ENCODE results near the gene VSIG8.

VSIG8 gene

GRCh38 chr1:159895836-159896545 lies 33.5 kb upstream of the VSIG8 start:
- no peaks in the 10 kb centered on the region for H3K36me3 ChIP-seq (ENCODE audit: insufficient read depth, low read length)
- no peak overlapping the region for H3K4me3 ChIP-seq (ENCODE audit: low read length)
- no peaks in the 10 kb centered on the region for H3K9me3 ChIP-seq (ENCODE audit: low read length)
- H3K4me1 ChIP-seq (ENCODE audit: insufficient read depth, low read length), result peaks cover 5% of the 10 kb centered on the region
- peaks cover 20% of the 10 kb centered on the region for H3K27me3 ChIP-seq (ENCODE audit: insufficient read depth, low read length)
- H2AFZ ChIP-seq (ENCODE audit: low read depth, low read length), result no peak overlapping the region

GRCh38 chr1:159895286-159895685 lies 32.8 kb upstream of the VSIG8 start:
- Histone ChIP-seq H3K4me1 (ENCODE audit: insufficient read depth, low read length) (peaks cover 4% of the 10 kb centered on the region), H3K4me3 (ENCODE audit: low read length) (no peak overlapping the region), H3K36me3 (ENCODE audit: insufficient read depth, low read length) (no peaks in the 10 kb centered on the region), H3K27me3 (ENCODE audit: insufficient read depth, low read length) (peaks cover 14% of the 10 kb centered on the region), H3K9me3 (ENCODE audit: low read length) (no peaks in the 10 kb centered on the region), H2AFZ (ENCODE audit: low read depth, low read length) (no peak overlapping the region)

- H3K27me3 ChIP-seq (ENCODE audit: insufficient read depth, low read length), result peaks cover 14% of the 10 kb centered on the region
- H3K9me3 ChIP-seq (ENCODE audit: low read length), result no peaks in the 10 kb centered on the region
- no peak overlapping the region for H3K4me3 ChIP-seq (ENCODE audit: low read length)
- no peak overlapping the region for H2AFZ ChIP-seq (ENCODE audit: low read depth, low read length)
- H3K4me1 ChIP-seq (ENCODE audit: insufficient read depth, low read length), result no peaks in the 10 kb centered on the region
- no peaks in the 10 kb centered on the region for H3K36me3 ChIP-seq (ENCODE audit: insufficient read depth, low read length)
These were observed 30.5 kb upstream of the VSIG8 start for GRCh38 chr1:159892944-159893343.

- Histone ChIP-seq H3K4me3 (ENCODE audit: low read length) (no peak overlapping the region), H3K9me3 (ENCODE audit: low read length) (no peaks in the 10 kb centered on the region), H3K27me3 (ENCODE audit: insufficient read depth, low read length) (peaks cover 14% of the 10 kb centered on the region), H3K4me1 (ENCODE audit: insufficient read depth, low read length) (no peaks in the 10 kb centered on the region), H3K36me3 (ENCODE audit: insufficient read depth, low read length) (no peaks in the 10 kb centered on the region), H2AFZ (ENCODE audit: low read depth, low read length) (no peak overlapping the region)
These were observed 29.1 kb upstream of the VSIG8 start for GRCh38 chr1:159891275-159892157.

- H3K36me3 ChIP-seq (ENCODE audit: insufficient read depth, low read length), result no peaks in the 10 kb centered on the region
- peaks cover 12% of the 10 kb centered on the region for H3K27me3 ChIP-seq (ENCODE audit: insufficient read depth, low read length)
- H3K9me3 ChIP-seq (ENCODE audit: low read length), result no peaks in the 10 kb centered on the region
- no peak overlapping the region for H2AFZ ChIP-seq (ENCODE audit: low read depth, low read length)
- H3K4me1 ChIP-seq (ENCODE audit: insufficient read depth, low read length), result no peaks in the 10 kb centered on the region
- no peak overlapping the region for H3K4me3 ChIP-seq (ENCODE audit: low read length)
These were observed 27.9 kb upstream of the VSIG8 start for GRCh38 chr1:159890390-159890789.

- H2AFZ ChIP-seq (ENCODE audit: low read depth, low read length), result no peak overlapping the region
- H3K4me3 ChIP-seq (ENCODE audit: low read length), result no peak overlapping the region
- no peaks in the 10 kb centered on the region for H3K9me3 ChIP-seq (ENCODE audit: low read length)
- H3K36me3 ChIP-seq (ENCODE audit: insufficient read depth, low read length), result no peaks in the 10 kb centered on the region
- peaks cover 10% of the 10 kb centered on the region for H3K27me3 ChIP-seq (ENCODE audit: insufficient read depth, low read length)
- H3K4me1 ChIP-seq (ENCODE audit: insufficient read depth, low read length), result no peaks in the 10 kb centered on the region
These were observed 27.4 kb upstream of the VSIG8 start for GRCh38 chr1:159889821-159890252.

- Histone ChIP-seq H2AFZ (ENCODE audit: low read depth, low read length) (no peak overlapping the region), H3K4me1 (ENCODE audit: insufficient read depth, low read length) (no peaks in the 10 kb centered on the region), H3K9me3 (ENCODE audit: low read length) (no peaks in the 10 kb centered on the region), H3K36me3 (ENCODE audit: insufficient read depth, low read length) (no peaks in the 10 kb centered on the region), H3K27me3 (ENCODE audit: insufficient read depth, low read length) (peaks cover 9% of the 10 kb centered on the region), H3K4me3 (ENCODE audit: low read length) (no peak overlapping the region)
These were observed 26.7 kb upstream of the VSIG8 start for GRCh38 chr1:159889202-159889601.

- Histone ChIP-seq H3K27me3 (ENCODE audit: insufficient read depth, low read length) (peaks cover 10% of the 10 kb centered on the region), H2AFZ (ENCODE audit: low read depth, low read length) (no peak overlapping the region), H3K9me3 (ENCODE audit: low read length) (no peaks in the 10 kb centered on the region), H3K36me3 (ENCODE audit: insufficient read depth, low read length) (no peaks in the 10 kb centered on the region), H3K4me3 (ENCODE audit: low read length) (no peak overlapping the region), H3K4me1 (ENCODE audit: insufficient read depth, low read length) (no peaks in the 10 kb centered on the region)
These were observed 21.8 kb upstream of the VSIG8 start for GRCh38 chr1:159884296-159884695.

GRCh38 chr1:159883134-159883533 lies 20.7 kb upstream of the VSIG8 start:
- no peak overlapping the region for H3K4me3 ChIP-seq (ENCODE audit: low read length)
- no peaks in the 10 kb centered on the region for H3K9me3 ChIP-seq (ENCODE audit: low read length)
- H2AFZ ChIP-seq (ENCODE audit: low read depth, low read length), result no peak overlapping the region
- H3K27me3 ChIP-seq (ENCODE audit: insufficient read depth, low read length), result peaks cover 10% of the 10 kb centered on the region
- H3K36me3 ChIP-seq (ENCODE audit: insufficient read depth, low read length), result no peaks in the 10 kb centered on the region
- no peaks in the 10 kb centered on the region for H3K4me1 ChIP-seq (ENCODE audit: insufficient read depth, low read length)

GRCh38 chr1:159882527-159882862 lies 20.0 kb upstream of the VSIG8 start:
- H2AFZ ChIP-seq (ENCODE audit: low read depth, low read length), result no peak overlapping the region
- peaks cover 10% of the 10 kb centered on the region for H3K27me3 ChIP-seq (ENCODE audit: insufficient read depth, low read length)
- no peaks in the 10 kb centered on the region for H3K9me3 ChIP-seq (ENCODE audit: low read length)
- H3K4me1 ChIP-seq (ENCODE audit: insufficient read depth, low read length), result no peaks in the 10 kb centered on the region
- H3K4me3 ChIP-seq (ENCODE audit: low read length), result no peak overlapping the region
- H3K36me3 ChIP-seq (ENCODE audit: insufficient read depth, low read length), result no peaks in the 10 kb centered on the region

GRCh38 chr1:159881622-159882526 lies 19.4 kb upstream of the VSIG8 start:
- H3K27me3 ChIP-seq (ENCODE audit: insufficient read depth, low read length), result peaks cover 10% of the 10 kb centered on the region
- no peak overlapping the region for H2AFZ ChIP-seq (ENCODE audit: low read depth, low read length)
- H3K4me1 ChIP-seq (ENCODE audit: insufficient read depth, low read length), result no peaks in the 10 kb centered on the region
- H3K36me3 ChIP-seq (ENCODE audit: insufficient read depth, low read length), result no peaks in the 10 kb centered on the region
- no peak overlapping the region for H3K4me3 ChIP-seq (ENCODE audit: low read length)
- H3K9me3 ChIP-seq (ENCODE audit: low read length), result no peaks in the 10 kb centered on the region

- H2AFZ ChIP-seq (ENCODE audit: low read depth, low read length), result no peak overlapping the region
- H3K9me3 ChIP-seq (ENCODE audit: low read length), result no peaks in the 10 kb centered on the region
- no peaks in the 10 kb centered on the region for H3K4me1 ChIP-seq (ENCODE audit: insufficient read depth, low read length)
- no peaks in the 10 kb centered on the region for H3K36me3 ChIP-seq (ENCODE audit: insufficient read depth, low read length)
- peaks cover 10% of the 10 kb centered on the region for H3K27me3 ChIP-seq (ENCODE audit: insufficient read depth, low read length)
- H3K4me3 ChIP-seq (ENCODE audit: low read length), result no peak overlapping the region
These were observed 18.0 kb upstream of the VSIG8 start for GRCh38 chr1:159880430-159880829.

GRCh38 chr1:159879977-159880376 lies 17.5 kb upstream of the VSIG8 start:
- H2AFZ ChIP-seq (ENCODE audit: low read depth, low read length), result no peak overlapping the region
- H3K4me3 ChIP-seq (ENCODE audit: low read length), result no peak overlapping the region
- no peaks in the 10 kb centered on the region for H3K9me3 ChIP-seq (ENCODE audit: low read length)
- H3K27me3 ChIP-seq (ENCODE audit: insufficient read depth, low read length), result peaks cover 8% of the 10 kb centered on the region
- no peaks in the 10 kb centered on the region for H3K4me1 ChIP-seq (ENCODE audit: insufficient read depth, low read length)
- no peaks in the 10 kb centered on the region for H3K36me3 ChIP-seq (ENCODE audit: insufficient read depth, low read length)

All from neuron (in vitro differentiated cells).